HG03439 (cell line): Measurements from ENCODE around the gene TAF1C.
A peak's percentile ranks its signal among the peaks of the same experiment; 100 is the strongest.

Experiments
- ATAC-seq: cut with Tn5 transposase; IDR thresholded peaks from one replicate; pipeline ENCODE4 v1.9.1; 2021; ENCODE audit warnings: mild to moderate bottlenecking, moderate library complexity; ENCODE audit not compliant: unreplicated experiment

The TAF1C gene

DNA sequence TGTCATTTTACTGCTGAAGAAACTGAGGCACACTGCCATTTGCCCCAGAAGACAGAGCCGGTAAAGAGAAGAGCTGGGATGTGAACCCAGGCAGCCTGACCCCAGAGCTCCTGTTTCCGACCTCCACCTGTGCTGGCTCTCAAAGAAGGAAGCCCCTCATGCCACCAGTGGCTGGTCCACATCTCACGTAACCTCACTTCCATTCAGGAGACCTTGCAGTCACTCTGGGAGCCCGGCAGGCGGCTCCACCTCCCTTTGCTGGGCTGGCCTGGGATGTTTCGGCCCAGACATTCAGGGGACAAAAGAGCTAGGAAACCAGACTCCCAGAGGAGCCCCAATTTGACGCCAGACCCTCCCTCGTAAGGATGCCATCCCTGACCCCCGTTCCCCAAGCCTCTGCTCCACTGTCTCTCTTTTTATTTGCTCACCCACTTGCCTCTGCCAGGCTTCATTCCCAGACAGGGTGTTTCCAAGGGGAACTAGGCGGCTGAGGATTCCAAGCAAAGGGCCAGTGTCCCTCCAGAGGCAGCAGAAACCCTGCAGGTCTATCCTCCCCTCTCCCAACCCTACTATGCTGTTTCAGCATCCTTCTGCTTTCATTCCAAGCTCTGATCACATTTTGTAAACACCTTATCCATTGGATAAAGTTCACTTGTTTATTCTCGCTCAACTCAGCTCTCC is 2.8 kb downstream of the TAF1C start:
- no peak for ATAC-seq

DNA sequence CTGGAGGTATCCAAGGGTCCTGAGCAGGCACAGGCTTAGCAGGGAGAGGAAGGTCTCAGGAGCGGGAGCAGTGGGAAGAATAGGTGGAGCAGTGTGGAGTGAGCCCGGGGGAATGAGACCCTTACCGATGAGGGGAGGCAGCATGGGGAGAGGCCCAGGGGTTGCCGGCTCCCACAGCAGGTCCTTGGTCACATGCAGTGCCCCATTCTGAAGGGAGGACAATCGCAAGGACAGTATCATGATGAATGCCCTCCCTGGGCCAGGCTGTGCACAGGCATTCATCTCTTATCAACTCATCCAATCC is 3.3 kb downstream of the TAF1C start:
- ATAC-seq: no peak

DNA sequence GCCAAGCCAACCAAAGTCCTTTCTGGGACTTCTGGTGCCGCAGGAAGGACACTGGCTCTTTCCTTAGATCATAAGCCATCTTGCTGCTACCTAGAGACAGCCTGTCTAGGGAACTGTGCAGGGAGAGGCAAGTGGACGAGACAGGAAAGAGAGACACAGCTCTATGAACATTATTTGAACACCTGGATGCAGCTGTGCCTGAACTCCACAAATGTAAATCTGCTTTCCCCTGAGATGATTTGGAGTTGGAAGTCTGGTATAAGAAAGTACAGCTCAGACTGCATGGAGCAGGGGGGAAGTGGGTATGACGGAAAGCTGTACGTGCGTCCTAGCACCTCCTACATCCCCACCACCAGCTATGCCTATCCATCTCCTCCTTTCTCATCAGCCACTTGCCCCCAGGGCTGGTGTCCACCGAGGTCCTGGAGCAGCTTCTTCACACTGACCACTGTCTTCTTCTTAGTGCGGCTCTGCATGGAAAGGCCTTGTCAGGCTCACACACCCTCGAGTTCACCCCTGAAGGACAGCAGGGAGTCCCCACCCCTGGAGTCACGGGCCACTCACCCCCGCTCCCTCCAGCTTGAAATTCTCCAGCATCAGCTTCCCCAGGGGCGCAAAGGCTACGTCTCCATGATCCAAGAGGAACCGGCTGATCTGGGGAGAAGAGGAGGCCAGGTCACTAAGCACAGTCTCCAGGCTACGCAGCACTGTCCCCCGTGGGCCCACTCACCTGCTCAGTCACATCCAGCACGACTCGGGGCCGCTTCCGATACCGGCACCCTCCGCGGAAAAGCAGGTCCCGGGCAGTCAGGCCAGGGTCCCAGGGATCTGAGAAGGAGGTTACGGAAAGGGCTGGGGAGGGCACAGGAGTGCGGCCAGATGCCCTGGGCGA is 3.9 kb downstream of the TAF1C start:
- no peak for ATAC-seq

DNA sequence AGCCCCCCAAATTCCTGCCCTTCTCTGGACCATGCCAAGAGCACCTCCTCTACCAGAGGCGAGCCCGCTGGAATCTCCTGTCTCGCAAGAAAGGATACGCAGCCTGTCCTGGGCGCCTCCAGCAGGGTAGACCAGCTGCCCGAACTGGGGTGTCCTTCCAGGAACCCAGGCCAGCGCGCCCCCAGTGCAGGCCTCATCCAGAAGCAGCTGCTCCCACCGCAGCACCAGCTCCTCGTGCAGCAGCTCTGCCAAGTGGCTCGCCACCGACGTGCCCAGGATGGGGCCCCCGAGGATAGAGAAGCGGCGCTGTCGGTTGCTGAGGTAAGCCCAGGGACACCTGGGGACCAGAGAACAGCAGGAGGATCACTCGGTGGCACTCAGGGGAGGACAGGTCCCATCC is 4.8 kb downstream of the TAF1C start:
- ATAC-seq: no peak

DNA sequence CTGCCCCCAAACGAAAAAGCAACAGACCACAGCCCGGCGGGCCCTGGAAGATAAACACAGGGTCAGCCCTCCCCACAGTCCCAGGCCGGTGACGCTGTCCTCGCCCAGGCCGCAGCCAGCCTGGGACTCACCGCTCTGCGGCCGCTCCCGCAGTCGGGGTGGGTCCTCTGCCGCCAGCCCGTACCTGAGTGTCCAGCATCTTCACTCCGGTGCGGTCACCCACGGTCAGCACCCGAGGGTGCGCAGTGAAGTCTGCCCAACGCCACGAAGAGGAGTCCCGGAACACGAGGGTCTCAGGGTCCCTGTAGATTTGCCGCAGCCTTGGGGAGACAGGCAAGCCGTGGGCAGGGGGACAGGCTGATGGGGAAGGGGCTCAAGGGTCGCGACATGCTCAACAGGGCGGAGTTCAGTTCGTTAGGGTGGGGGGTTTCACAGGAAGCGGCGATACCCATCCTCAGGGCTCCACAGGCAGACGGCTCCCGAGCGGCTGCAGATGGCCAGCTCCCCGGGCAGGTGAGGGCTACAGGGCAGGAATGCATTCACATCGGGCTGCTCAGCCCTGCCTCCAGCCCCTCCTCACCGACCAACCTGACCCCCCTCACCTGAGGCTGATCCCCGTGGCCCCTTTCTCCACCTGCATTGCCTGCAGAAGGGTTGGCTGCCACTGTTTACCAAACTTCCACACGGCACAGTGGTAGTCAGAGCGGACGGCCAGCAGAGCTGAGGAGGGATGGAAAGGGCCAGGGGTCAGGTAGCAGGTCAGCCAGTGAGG is 5.5 kb downstream of the TAF1C start:
- no peak for ATAC-seq

DNA sequence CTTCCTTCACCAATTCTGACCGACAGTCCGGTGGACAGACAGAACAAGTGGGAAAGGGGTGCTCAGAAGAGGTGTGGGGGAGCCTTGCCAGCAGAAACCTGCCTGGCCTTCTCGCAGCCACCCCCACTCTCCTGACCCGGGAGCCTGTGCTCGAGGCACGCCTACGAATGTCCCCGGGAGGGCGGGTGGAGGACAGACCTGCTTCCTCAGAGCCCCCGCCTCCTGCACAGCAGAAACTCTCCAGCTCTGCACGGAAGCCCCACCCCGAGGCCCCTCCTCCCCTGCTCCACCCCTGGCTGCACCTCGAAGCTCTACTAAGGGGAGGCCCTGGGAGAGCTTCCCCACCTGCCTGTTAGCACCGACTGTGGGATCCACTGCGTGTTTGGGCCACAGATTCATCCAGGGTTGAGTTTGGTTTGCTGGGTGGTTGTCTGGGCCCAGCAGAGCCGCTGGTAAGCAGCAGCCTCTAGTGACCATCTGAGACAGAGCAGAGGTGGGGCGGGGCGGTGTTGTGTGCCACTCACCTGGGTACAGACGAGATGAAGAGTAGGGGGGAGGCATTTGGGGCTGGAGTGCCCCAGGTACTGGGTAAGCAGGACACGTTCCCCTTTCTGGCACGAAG is 6.2 kb downstream of the TAF1C start:
- no peak for ATAC-seq

DNA sequence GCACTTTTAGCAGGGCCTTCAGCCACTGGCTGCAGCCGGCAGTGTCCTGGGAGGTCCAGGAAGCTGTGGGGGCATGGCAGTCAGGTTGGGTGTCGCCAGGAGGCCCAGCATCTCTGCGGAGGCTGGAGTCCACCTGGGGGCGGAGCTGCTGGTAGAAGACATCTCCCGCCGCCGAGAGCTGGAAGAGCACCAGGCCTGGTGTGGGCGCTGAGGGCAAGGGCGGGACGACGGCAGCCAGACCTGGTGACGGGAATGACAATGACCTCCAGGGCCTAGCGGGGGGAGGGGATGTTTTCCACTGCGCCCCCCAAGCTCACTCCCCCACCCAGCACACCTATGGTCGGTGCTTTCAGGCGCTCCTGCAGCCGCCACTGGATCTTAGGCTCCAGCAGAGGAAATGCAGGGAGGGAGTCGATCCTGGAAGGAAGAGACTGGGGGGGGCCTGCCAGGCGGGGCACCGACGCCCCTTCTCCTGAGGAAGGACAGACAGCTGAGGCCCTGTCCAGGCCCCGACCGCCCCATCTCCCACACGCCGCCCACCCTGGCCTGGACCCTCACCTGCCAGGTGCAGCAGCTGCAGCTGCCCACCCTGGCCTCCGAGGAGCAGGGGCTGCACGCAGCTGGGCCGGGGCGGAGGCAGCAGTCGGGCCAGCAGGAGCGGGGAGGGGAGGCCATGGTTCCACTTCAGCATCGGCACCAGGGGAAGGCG is 7.1 kb downstream of the TAF1C start:
- no peak for ATAC-seq

DNA sequence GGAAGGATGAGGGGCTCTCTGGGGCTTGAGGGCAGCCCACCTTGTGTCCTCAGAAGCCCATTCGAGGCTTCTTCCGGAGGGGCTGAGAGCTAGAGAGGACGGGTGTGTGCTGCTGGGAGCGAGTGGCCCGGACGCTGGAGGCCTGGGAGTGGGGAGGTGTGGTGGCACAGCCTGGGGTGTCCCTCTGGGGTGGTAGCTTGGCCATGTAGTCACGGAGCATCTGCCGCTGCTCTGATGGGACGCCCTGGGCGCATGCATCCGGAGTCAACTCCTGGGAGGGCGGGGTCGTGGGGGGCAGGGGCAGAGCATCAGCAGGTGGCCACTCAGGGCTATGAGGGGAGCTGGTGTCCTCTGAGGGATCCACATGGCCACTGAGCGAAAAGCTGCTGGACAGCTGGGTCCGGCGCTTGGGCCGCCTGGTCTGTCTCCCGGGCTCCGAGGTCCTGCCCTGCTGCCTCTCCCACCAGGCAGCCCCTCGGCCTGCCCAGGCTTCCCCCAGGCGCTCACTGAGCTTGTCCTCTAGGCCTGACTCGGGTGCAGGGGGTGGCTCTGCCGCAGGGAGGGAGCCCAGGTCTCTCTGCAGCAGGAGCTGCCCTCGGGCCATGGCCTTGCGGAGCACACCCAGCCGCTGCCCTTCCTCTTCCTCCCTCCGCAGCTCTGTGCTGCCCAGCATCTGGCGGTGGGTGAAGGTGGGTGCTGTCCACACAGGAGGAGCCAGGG is 7.8 kb downstream of the TAF1C start:
- no peak for ATAC-seq

DNA sequence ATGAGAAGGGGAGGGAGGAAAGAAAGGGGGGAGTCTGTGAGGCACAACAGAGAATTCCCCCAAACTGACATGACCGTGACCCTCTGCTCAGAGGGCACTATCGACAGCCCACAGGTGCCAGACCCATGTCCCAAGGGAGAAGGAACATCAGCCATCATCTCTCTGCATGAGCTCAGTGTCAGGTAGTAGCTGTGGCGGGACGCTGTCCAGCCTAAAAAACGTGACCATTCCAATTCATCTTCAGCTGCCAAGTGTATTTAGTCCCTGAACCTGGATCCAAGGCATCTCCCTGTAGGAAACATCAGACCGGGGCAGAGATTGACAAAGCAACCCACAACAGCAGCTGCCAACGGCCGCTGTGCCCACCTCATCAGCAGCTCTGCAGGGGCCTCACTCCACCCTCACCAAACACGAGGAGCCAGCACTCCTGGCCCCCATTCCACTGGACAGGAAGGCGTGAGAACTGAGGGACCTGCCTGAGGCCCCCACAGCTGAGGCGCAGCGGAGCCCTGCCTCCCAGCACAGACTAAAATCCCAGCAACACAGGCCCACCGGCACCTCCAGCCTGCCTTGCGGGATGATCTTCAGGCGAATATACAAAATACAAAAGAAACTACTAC is 8.6 kb downstream of the TAF1C start:
- no peak for ATAC-seq

DNA sequence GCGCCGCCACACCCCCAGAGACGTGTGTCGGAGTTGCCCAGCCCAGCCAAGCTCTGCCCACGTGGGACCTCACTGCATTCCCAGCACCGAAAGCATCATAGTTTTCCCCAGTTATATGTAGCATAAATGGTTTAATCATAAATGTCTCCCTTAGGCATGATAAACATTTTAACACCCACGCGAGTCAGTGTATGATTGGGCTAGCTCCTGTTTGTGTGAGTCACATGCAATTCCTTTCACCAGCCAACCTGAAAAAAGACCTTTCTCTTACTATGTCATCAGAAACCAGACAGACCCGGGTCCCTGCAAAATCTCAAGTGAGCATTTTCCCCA is 9.2 kb downstream of the TAF1C start:
- no peak for ATAC-seq

DNA sequence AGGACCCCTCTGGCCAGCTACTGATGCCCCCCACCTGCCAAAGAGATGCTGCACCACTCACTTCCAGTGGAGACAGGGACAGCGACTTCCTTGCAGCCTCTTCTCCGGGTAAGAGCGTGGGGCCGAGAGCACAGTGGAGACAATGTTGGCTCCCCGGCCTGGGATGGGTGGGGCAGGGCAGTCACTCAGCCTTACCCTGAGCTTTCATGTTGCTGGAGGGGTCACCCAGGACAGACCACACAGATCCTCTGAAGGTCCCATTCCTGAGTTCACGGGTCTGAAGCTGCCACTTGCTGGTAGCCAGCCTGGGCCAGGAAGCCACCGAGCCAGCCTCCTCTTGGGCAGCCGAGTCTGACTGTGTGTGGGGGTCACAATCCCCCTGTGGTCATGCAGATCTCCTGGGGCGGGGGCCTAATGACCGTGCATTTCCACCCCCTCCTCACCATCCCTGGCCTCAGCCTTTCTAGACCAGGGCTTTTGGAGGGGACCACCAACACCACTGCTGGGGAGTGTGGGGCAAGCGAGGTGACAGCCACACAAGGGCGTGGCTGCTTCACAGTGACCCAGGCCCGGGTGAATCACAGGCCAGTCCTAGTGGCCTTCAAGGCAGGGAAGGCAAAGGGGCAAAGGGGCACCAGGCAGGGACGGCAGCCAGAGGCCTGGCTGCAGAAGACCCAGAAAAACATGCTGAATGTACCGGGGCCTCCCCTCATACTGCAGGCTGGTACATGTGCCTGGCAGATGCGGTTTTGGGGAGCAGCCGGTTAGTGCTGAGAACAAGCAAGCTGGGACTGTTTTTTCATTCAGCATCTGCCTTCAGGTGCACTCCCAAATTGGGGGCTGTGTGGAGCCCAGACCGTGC is 10.4 kb downstream of the TAF1C start:
- no peak for ATAC-seq

DNA sequence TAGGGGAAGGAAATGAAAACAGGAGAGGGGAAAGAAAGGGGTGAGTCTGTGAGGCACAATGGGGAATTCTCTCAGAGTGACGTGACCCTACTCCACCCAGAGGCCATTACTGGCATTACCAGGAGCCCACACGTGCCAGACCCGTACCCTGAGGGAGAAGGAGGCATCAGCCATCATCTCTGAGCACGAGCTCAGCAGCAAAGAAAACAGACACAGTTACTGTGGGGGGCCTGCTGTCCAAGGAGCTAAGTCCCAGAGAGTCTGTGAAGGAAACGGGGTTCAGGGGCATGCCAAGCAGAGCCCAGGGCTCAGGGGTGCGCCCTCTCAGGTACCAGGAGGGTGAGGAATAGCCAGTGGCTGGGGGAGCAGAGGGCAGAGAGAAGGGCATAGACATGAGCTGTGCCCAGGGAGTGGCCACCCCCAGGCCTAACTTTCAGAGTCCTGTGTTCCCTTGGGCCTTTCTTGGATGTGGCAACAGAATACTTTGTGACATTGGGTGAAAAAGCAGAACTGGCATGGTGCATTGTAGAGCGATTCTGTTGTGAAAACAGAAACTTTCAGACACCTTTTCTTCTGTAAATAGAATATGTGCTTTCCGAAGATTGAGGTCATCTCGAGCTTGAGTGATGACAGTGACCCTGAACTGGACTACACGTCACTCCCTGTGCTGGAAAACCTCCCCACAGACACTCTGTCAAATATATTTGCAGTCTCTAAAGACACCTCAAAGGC is 11.3 kb downstream of the TAF1C start:
- ATAC-seq: peak; percentile 71

DNA sequence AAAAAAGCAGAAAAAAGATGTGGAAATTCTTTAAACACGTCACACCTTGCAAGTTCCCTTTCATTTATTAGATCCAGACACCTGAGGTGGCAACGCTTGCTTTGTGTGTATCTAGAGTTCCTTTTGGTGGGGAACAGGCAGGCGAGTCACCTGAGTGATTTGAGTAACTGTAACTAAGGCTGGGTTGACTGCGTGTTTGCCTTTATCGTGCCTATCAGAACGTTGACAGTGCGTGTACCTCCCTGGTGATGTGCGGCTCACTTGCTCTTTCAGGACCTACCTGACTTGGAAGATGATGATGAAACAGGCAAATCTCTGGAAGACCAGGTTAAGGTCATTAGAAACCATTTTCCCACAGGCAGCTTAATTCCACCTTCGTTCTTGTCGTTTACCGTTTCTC is 12.5 kb downstream of the TAF1C start:
- no peak for ATAC-seq

DNA sequence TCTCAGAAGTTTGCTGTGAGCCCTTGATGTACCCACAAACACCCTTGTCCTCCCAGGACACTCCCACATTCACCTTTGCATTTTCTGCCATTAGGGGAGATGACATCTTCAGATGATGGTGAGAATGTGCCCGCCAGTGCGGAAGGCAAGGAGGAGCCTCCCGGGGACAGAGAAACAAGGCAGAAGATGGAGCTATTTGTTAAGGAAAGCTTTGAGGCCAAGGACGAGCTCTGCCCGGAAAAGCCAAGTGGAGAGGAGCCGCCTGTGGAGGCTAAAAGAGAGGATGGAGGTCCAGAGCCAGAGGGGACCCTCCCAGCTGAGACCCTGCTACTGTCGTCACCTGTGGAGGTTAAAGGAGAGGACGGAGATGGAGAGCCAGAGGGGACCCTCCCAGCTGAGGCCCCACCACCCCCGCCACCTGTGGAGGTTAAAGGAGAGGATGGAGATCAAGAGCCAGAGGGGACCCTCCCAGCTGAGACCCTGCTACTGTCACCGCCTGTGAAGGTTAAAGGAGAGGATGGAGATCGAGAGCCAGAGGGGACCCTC is 17.0 kb downstream of the TAF1C start:
- ATAC-seq: no peak

DNA sequence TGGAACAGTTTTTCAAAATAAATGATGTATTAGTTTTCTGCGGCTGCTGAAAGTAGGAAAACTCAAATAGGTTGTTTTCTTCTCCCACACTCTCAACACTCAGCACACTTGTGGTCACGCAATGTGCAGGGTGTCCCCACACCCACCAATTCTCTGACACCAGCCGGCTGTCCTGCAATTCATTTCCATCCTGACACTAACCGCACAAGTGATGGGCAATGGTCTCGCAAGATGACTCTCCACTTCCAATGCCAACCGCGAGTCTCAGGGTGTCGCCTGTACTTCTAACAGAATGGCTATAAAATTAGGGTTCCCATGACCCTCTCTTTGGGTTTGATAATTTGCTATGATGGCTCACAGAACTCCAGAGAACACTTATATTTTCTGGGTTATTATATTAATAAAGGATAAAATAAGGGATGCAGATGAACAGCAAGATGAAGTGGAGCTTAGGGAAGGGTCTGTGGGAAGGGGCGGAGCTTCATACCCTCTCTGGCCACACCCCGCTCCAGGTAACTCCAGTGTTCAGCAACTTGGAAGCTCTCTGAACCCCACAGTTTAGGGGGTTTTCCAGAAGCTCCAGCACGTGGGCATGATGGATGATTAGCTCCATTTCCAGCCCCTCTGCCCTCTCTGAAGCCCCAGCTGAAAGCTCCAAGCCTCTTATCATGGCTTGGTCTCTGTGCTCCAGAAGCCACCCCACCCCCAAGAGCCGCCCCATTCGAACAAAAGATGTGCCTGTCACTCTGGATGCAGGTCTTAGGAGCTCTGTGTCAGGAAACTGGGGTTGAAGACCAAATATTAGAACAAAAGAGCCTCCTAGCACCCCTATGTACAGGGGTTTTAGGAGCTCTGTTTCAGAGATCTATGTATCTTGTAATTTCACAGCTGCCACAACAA is 19.8 kb downstream of the TAF1C start:
- ATAC-seq: no peak

DNA sequence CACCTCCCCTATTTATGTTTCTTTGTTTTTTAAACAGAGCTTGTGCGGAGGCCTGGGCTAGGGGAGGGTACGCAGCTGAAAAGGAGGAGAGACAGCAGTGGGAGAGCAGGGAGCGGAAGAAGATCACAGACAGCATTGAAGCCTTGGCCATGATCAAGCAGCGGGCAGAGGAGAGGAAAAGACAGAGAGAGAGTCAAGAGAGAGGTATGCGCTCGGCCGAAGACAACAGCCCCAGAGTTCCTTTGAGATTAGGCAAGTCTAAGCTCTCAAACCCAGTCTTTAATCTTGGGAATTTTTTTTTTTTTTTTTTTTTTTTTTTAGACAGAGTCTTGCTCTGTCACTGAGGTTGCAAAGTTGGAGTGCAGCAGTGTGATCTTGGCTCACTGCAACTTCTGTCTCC is 21.1 kb downstream of the TAF1C start:
- ATAC-seq: no peak

DNA sequence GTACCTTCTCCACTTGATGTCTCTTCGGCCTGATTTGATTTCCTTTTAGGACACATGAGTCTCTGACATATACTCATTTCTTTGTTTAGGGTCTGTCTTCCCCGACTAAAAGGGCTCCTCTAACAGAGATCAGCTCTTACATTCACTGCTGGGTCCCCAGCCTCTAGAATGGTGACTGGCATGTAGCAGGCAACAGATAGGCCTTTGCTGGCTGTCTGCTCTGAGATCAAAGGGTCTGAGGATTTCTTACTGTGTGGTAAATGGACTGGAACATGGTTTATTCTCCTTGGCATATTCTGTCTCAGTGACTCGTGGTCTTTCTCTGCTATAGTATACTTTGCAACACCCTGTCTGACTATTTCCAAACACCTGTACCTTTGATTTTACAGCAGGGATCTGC is 25.1 kb downstream of the TAF1C start:
- no peak for ATAC-seq
